SU-DHL-6 (cell line): ENCODE results near the gene KIF20A.

Experiments
- EZH2phosphoT487 ChIP-seq: fragments of 200-600 bp; sonication (generic), shearing (Covaris generic); conservative IDR thresholded peaks from 2 replicates; pipeline ENCODE4 v1.6.1; 2018; ENCODE audit warnings: mild to moderate bottlenecking, antibody characterized with exemption, low read length, moderate library complexity, mixed read lengths
- TF ChIP-seq, protein P1 (sequence below): fragments of 200-600 bp; sonication (generic); IDR thresholded peaks from one replicate; pipeline ENCODE4 v1.5.1; 2017; ENCODE audit warnings: antibody characterized with exemption, mild to moderate bottlenecking, low read length, moderate library complexity; ENCODE audit not compliant: insufficient read depth, poor library complexity, severe bottlenecking

DNA sequence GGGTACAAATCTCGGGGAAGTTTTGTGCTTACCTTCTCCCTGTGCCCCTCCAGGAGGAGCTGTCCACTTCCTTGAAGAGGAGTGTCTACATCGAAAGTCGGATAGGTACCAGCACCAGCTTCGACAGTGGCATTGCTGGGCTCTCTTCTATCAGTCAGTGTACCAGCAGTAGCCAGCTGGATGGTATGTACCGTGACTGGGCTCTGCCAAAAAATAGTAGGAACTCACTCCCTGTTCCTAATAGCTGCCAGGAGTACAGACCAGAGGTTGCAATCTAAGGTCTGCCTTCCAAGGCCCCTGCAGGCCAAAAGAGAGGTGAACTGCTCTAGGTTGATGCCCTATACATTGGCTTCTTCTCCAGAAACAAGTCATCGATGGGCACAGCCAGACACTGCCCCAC lies 3.9 kb downstream of the KIF20A start:
- TF ChIP-seq, protein P1, sequence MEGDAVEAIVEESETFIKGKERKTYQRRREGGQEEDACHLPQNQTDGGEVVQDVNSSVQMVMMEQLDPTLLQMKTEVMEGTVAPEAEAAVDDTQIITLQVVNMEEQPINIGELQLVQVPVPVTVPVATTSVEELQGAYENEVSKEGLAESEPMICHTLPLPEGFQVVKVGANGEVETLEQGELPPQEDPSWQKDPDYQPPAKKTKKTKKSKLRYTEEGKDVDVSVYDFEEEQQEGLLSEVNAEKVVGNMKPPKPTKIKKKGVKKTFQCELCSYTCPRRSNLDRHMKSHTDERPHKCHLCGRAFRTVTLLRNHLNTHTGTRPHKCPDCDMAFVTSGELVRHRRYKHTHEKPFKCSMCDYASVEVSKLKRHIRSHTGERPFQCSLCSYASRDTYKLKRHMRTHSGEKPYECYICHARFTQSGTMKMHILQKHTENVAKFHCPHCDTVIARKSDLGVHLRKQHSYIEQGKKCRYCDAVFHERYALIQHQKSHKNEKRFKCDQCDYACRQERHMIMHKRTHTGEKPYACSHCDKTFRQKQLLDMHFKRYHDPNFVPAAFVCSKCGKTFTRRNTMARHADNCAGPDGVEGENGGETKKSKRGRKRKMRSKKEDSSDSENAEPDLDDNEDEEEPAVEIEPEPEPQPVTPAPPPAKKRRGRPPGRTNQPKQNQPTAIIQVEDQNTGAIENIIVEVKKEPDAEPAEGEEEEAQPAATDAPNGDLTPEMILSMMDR = no peak
- TF ChIP-seq EZH2phosphoT487 = no peak
